Ishikawa (cell line): ENCODE data around the gene HBE1.

Experiments
- CREB1 ChIP-seq: IDR thresholded peaks from 2 replicates; pipeline ENCODE4 v1.6.1; 2012; ENCODE audit warnings: low read depth
- EP300 ChIP-seq: IDR thresholded peaks from 2 replicates; pipeline ENCODE4 v1.6.1; 2012; ENCODE audit warnings: borderline replicate concordance
- FOXM1 ChIP-seq: IDR thresholded peaks from 2 replicates; pipeline ENCODE4 v1.6.1; 2012; ENCODE audit warnings: low read depth, borderline replicate concordance
- RAD21 ChIP-seq: IDR thresholded peaks from 2 replicates; pipeline ENCODE4 v1.6.1; 2012; ENCODE audit warnings: low read depth
- TAF1 ChIP-seq: IDR thresholded peaks from 2 replicates; pipeline ENCODE4 v1.6.1; 2012; ENCODE audit warnings: low read depth, mild to moderate bottlenecking
- TCF12 ChIP-seq: IDR thresholded peaks from 2 replicates; pipeline ENCODE4 v1.6.1; 2012; ENCODE audit warnings: low read depth
- TEAD4 ChIP-seq: IDR thresholded peaks from 2 replicates; pipeline ENCODE4 v1.6.1; 2012
- YY1 ChIP-seq: IDR thresholded peaks from 2 replicates; pipeline ENCODE4 v1.6.1; 2012; ENCODE audit warnings: low read depth
- TF ChIP-seq, protein P1 (sequence below): IDR thresholded peaks from 2 replicates; pipeline ENCODE4 v1.6.1; 2012
- TF ChIP-seq, protein P2 (sequence below): IDR thresholded peaks from 2 replicates; pipeline ENCODE4 v1.6.1; 2012; ENCODE audit warnings: low read depth, mild to moderate bottlenecking
- TF ChIP-seq, protein P3 (sequence below): IDR thresholded peaks from 2 replicates; pipeline ENCODE4 v1.6.1; 2012

DNA sequence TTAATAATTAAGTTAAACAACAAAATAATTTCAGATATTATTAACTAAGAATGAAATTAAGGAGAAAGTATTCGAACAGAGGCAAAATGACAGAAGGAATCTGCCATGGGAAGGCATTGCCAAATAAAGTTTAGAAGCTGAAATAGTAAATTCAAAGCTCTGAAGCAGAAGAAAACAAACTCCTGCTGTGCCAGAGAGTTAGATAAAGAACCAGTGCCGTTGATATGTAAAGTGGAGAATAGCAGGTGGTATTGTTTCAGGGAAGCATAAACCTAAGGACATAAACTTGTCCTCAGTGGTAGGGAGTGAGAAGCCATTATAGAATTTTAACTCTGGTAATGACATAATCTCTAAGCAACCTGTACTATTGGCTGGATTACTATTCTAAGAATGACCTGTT, 12.4 kb downstream of the HBE1 start:
- TF ChIP-seq, protein P1, sequence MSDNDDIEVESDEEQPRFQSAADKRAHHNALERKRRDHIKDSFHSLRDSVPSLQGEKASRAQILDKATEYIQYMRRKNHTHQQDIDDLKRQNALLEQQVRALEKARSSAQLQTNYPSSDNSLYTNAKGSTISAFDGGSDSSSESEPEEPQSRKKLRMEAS: no peak
- TF ChIP-seq TAF1 (no peak), FOXM1 (no peak), EP300 (no peak), CREB1 (no peak), RAD21 (no peak), YY1 (no peak), TCF12 (no peak), TEAD4 (no peak)
- TF ChIP-seq, protein P2, sequence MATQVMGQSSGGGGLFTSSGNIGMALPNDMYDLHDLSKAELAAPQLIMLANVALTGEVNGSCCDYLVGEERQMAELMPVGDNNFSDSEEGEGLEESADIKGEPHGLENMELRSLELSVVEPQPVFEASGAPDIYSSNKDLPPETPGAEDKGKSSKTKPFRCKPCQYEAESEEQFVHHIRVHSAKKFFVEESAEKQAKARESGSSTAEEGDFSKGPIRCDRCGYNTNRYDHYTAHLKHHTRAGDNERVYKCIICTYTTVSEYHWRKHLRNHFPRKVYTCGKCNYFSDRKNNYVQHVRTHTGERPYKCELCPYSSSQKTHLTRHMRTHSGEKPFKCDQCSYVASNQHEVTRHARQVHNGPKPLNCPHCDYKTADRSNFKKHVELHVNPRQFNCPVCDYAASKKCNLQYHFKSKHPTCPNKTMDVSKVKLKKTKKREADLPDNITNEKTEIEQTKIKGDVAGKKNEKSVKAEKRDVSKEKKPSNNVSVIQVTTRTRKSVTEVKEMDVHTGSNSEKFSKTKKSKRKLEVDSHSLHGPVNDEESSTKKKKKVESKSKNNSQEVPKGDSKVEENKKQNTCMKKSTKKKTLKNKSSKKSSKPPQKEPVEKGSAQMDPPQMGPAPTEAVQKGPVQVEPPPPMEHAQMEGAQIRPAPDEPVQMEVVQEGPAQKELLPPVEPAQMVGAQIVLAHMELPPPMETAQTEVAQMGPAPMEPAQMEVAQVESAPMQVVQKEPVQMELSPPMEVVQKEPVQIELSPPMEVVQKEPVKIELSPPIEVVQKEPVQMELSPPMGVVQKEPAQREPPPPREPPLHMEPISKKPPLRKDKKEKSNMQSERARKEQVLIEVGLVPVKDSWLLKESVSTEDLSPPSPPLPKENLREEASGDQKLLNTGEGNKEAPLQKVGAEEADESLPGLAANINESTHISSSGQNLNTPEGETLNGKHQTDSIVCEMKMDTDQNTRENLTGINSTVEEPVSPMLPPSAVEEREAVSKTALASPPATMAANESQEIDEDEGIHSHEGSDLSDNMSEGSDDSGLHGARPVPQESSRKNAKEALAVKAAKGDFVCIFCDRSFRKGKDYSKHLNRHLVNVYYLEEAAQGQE: no peak
- TF ChIP-seq, protein P3, sequence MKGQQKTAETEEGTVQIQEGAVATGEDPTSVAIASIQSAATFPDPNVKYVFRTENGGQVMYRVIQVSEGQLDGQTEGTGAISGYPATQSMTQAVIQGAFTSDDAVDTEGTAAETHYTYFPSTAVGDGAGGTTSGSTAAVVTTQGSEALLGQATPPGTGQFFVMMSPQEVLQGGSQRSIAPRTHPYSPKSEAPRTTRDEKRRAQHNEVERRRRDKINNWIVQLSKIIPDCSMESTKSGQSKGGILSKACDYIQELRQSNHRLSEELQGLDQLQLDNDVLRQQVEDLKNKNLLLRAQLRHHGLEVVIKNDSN: no peak
